ENCODE results near the gene FUT9.

FUT9 gene

GRCh38 chr6:96066376-96066775 lies 50.6 kb downstream of the FUT9 start:
- DNase-seq: no peak

- no peak for DNase-seq
Measured at GRCh38 chr6:96073555-96073954, 57.8 kb downstream of the FUT9 start.

GRCh38 chr6:96074006-96074405 lies 58.2 kb downstream of the FUT9 start:
- DNase-seq: no peak

GRCh38 chr6:96075826-96076225 lies 60.1 kb downstream of the FUT9 start:
- DNase-seq: no peak

GRCh38 chr6:96086745-96087144 lies 71.0 kb downstream of the FUT9 start:
- DNase-seq: no peak

- DNase-seq: no peak
Measured at GRCh38 chr6:96089173-96089572, 73.4 kb downstream of the FUT9 start.

GRCh38 chr6:96094077-96094476 lies 78.3 kb downstream of the FUT9 start:
- no peak for DNase-seq

GRCh38 chr6:96099069-96099468 lies 83.3 kb downstream of the FUT9 start:
- DNase-seq: no peak

GRCh38 chr6:96101564-96101963 lies 85.8 kb downstream of the FUT9 start:
- no peak for DNase-seq

GRCh38 chr6:96104910-96105309 lies 89.1 kb downstream of the FUT9 start:
- no peak for DNase-seq

GRCh38 chr6:96110878-96111277 lies 95.1 kb downstream of the FUT9 start:
- no peak for DNase-seq

GRCh38 chr6:96116674-96117073 lies 100.9 kb downstream of the FUT9 start:
- peak; percentile 3 for DNase-seq

- no peak for DNase-seq
Measured at GRCh38 chr6:96124778-96125177, 109.0 kb downstream of the FUT9 start.

- no peak for DNase-seq
Measured at GRCh38 chr6:96138406-96138805, 122.6 kb downstream of the FUT9 start.

GRCh38 chr6:96142142-96142541 lies 126.4 kb downstream of the FUT9 start:
- no peak for DNase-seq

GRCh38 chr6:96150431-96150830 lies 134.7 kb downstream of the FUT9 start:
- DNase-seq: no peak

- no peak for DNase-seq
Measured at GRCh38 chr6:96151707-96152106, 135.9 kb downstream of the FUT9 start.

- no peak for DNase-seq
Measured at GRCh38 chr6:96152114-96152708, 136.4 kb downstream of the FUT9 start.

- no peak for DNase-seq
Measured at GRCh38 chr6:96153775-96154174, 138.0 kb downstream of the FUT9 start.

GRCh38 chr6:96156425-96156824 lies 140.7 kb downstream of the FUT9 start:
- DNase-seq: no peak

- DNase-seq: no peak
Measured at GRCh38 chr6:96157018-96157565, 141.3 kb downstream of the FUT9 start.

GRCh38 chr6:96162711-96163120 lies 146.9 kb downstream of the FUT9 start:
- no peak for DNase-seq

GRCh38 chr6:96164802-96165201 lies 149.0 kb downstream of the FUT9 start:
- DNase-seq: no peak

- DNase-seq: no peak
Measured at GRCh38 chr6:96171112-96171511, 155.3 kb downstream of the FUT9 start.

GRCh38 chr6:96184798-96185197 lies 169.0 kb downstream of the FUT9 start:
- DNase-seq: no peak
